ENCODE results near the gene MARCHF3. TPM values are rescaled to one million over a fixed set of nuclear protein-coding genes. Genes with fewer than 3 reads are reported as not detected.
A peak's percentile ranks its signal among the peaks of the same experiment; 100 is the strongest.
"Not testable (repeated sequence)": the region's sequence is repeated elsewhere in the genome, so short reads cannot be mapped to it uniquely, and the experiment has no call there.

Gene MARCHF3
- total RNA-seq, 1 experiment from 2014 or later = 4.8 TPM

- no peak for DNase-seq (ENCODE audit: low spot score)
Observed at GRCh38 chr5:127051591-127051990, 21.2 kb upstream of the MARCHF3 start.

GRCh38 chr5:127046343-127047072 lies 16.1 kb upstream of the MARCHF3 start:
- DNase-seq (ENCODE audit: low spot score) = no peak

GRCh38 chr5:127042593-127042992 lies 12.2 kb upstream of the MARCHF3 start:
- no peak for DNase-seq (ENCODE audit: low spot score)

GRCh38 chr5:127041571-127041970 lies 11.2 kb upstream of the MARCHF3 start:
- DNase-seq (ENCODE audit: low spot score) = peak; percentile 45

GRCh38 chr5:127040796-127041520 lies 10.6 kb upstream of the MARCHF3 start:
- peak; percentile 28 for DNase-seq (ENCODE audit: low spot score)

GRCh38 chr5:127038550-127038949 lies 8.2 kb upstream of the MARCHF3 start:
- DNase-seq (ENCODE audit: low spot score) = no peak

- no peak for DNase-seq (ENCODE audit: low spot score)
Observed at GRCh38 chr5:127031863-127032232, 1.5 kb upstream of the MARCHF3 start.

GRCh38 chr5:127031147-127031862 lies 947 bp upstream of the MARCHF3 start:
- DNase-seq (ENCODE audit: low spot score) = no peak

GRCh38 chr5:127029581-127030258 lies 638 bp downstream of the MARCHF3 start:
- peak; percentile 65 for DNase-seq (ENCODE audit: low spot score)

GRCh38 chr5:127028822-127029457 lies 1.4 kb downstream of the MARCHF3 start:
- DNase-seq (ENCODE audit: low spot score) = no peak

GRCh38 chr5:127027539-127027938 lies 2.8 kb downstream of the MARCHF3 start:
- DNase-seq (ENCODE audit: low spot score) = no peak

- no peak for DNase-seq (ENCODE audit: low spot score)
Observed at GRCh38 chr5:127026166-127026565, 4.2 kb downstream of the MARCHF3 start.

- no peak for DNase-seq (ENCODE audit: low spot score)
Observed at GRCh38 chr5:127025467-127025866, 4.9 kb downstream of the MARCHF3 start.

GRCh38 chr5:127024821-127025220 lies 5.5 kb downstream of the MARCHF3 start:
- DNase-seq (ENCODE audit: low spot score) = no peak

GRCh38 chr5:127023552-127024191 lies 6.7 kb downstream of the MARCHF3 start:
- not testable (repeated sequence) for DNase-seq (ENCODE audit: low spot score)

- no peak for DNase-seq (ENCODE audit: low spot score)
Observed at GRCh38 chr5:127022846-127023245, 7.5 kb downstream of the MARCHF3 start.

GRCh38 chr5:127019928-127020327 lies 10.4 kb downstream of the MARCHF3 start:
- DNase-seq (ENCODE audit: low spot score) = no peak

- not testable (repeated sequence) for DNase-seq (ENCODE audit: low spot score)
Observed at GRCh38 chr5:127016722-127017121, 13.6 kb downstream of the MARCHF3 start.

GRCh38 chr5:127015716-127016115 lies 14.6 kb downstream of the MARCHF3 start:
- no peak for DNase-seq (ENCODE audit: low spot score)

GRCh38 chr5:127014573-127014972 lies 15.8 kb downstream of the MARCHF3 start:
- DNase-seq (ENCODE audit: low spot score) = no peak

GRCh38 chr5:127013407-127013806 lies 17.0 kb downstream of the MARCHF3 start:
- no peak for DNase-seq (ENCODE audit: low spot score)

All from A172 (cell line).